ENCODE measurements around the gene MKLN1.

DNA sequence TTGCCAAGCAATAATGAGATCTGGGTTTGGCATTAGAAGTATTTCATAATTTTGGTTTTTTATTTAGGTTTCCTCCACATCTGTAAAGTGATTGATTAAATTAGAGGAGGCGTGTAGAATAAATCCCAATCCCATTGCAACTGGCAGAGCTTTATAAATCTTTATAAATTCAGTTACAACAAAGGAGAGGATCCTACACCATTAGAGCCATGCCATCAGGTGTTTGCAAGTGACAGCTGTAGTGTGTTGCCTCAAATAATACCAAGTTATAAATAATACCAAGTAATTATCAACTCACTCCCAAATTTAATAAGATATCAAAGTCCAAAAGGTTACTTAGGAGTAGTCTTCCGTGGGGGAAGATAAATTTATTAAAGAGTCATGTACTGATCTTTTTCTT is 166.5 kb downstream of the MKLN1 start:
- TF ChIP-seq CTCF (IDR thresholded peaks at IDR 0.05; ENCODE audit: low read length): no peak
- TF ChIP-seq EZH2 (IDR thresholded peaks at IDR 0.05; ENCODE audit: borderline replicate concordance, low read length): no peak

Data from OCI-LY1 (cell line).